Stimulated activated CD8-positive, alpha-beta memory T cell treated with anti-CD3 and anti-CD28 coated beads, Interleukin-12 subunit alpha, Interleukin-12 subunit beta, amount 100 ng/mL, for 24 hours (primary cell): ENCODE data around the gene SPATA31E1.
"Not testable (repeated sequence)": the region's sequence is repeated elsewhere in the genome, so short reads cannot be mapped to it uniquely, and the experiment has no call there.

ENCODE experiments used
- DNase-seq: peaks from one replicate; pipeline ENCODE4 v3.0.0-alpha.2; 2020; ENCODE audit errors: extremely low read depth

SPATA31E1 gene

DNA sequence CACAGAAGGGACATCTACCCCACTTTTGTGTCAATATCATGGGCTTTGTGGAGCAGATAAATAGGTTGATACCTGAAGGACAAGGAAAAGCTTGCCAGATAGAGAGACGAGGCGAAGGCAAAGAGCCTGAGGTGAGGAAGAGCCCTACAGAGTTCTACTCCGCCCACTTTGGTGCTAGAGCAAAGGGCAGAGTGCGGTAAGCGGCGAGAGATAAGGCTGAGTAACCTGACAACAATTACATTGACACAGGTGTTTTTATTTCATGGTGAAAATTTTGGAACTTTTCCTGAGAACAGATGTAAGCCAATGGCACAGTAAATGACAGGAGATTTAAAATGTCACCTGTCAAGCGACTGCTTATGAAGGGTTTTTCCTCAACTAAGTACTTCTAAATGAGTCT lies 51.8 kb downstream of the SPATA31E1 start:
- DNase-seq: not testable (repeated sequence)

DNA sequence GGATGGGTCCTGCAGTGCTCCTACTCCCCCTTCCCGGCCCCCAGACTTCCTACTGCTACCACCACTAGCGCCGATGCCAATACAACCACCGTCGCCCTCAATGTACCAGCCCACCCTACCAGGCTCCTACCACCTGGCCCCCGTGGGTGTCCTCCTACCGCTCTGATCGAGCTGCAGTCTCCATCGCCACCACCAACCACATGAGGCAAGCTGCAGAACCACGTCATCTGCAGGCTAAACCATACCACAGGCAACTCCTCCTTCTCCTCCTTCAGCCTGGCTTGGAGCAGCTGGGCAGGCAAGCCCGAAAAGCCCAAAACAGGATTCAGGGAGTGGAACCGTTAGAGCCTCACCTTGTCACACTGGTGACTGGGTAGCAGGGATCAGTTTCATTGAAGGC lies 54.7 kb downstream of the SPATA31E1 start:
- not testable (repeated sequence) for DNase-seq

DNA sequence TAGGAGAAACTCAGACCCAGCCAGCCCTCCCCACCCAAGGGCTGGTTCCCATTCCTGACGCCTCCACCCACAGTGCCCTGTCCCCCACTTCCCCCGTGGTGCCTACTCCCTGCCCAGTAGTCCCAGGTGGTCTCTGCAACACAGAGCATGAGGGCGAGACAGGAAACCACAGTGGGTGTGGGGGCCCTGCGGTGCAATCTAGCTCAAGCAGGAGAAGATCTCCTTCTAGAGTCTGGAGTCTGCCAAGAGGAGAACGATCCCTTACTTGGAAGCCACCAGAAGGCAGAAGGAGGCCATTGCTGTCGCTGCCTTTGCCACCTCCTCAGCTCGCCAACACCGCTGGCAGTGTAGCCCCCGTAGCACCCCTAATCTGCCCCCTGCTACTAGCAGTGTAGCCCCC lies 55.2 kb downstream of the SPATA31E1 start:
- DNase-seq: not testable (repeated sequence)

DNA sequence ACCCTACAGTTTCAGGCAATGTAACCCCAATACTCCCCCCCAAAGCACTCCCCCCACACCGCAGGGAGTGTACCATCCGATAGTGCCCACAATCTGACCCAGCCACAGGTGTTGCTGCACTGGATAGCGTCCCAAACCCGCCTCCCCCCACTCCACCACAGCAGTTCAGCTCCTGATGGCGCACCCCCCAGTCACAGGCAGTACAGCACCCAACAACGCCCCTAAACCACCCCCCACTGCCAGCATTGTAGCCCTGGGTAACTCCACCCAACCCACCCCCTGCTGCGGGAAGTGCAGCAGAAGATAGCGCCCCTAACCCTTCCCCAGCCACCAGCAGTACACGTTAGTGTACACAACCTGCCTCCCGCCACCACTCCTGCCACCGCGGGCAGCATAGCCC lies 55.7 kb downstream of the SPATA31E1 start:
- DNase-seq: not testable (repeated sequence)
